ENCODE results near the gene POP7.
"Not testable (repeated sequence)": the region's sequence is repeated elsewhere in the genome, so short reads cannot be mapped to it uniquely, and the experiment has no call there.

The POP7 gene

GRCh38 chr7:100723732-100724275 is 17.9 kb downstream of the POP7 start:
- in situ Hi-C loops (cut with MboI; ENCODE audit: low sequenced_read_pairs), result no loop called here

GRCh38 chr7:100724364-100724763 is 18.4 kb downstream of the POP7 start:
- in situ Hi-C loops (cut with MboI; ENCODE audit: low sequenced_read_pairs), result not testable (repeated sequence)

GRCh38 chr7:100726996-100727761 is 21.3 kb downstream of the POP7 start:
- in situ Hi-C loops (cut with MboI; ENCODE audit: low sequenced_read_pairs), result no loop called here

GRCh38 chr7:100728196-100728595 is 22.3 kb downstream of the POP7 start:
- in situ Hi-C loops (cut with MboI; ENCODE audit: low sequenced_read_pairs), result no loop called here

GRCh38 chr7:100730136-100730800 is 24.3 kb downstream of the POP7 start:
- in situ Hi-C loops (cut with MboI; ENCODE audit: low sequenced_read_pairs), result no loop called here

- in situ Hi-C loops (cut with MboI; ENCODE audit: low sequenced_read_pairs), result no loop called here
Measured at GRCh38 chr7:100731937-100732636, 26.2 kb downstream of the POP7 start.

GRCh38 chr7:100735730-100736129 is 29.8 kb downstream of the POP7 start:
- in situ Hi-C loops (cut with MboI; ENCODE audit: low sequenced_read_pairs), result no loop called here

GRCh38 chr7:100736671-100737070 is 30.8 kb downstream of the POP7 start:
- in situ Hi-C loops (cut with MboI; ENCODE audit: low sequenced_read_pairs), result no loop called here

- in situ Hi-C loops (cut with MboI; ENCODE audit: low sequenced_read_pairs), result no loop called here
Measured at GRCh38 chr7:100739934-100740333, 34.0 kb downstream of the POP7 start.

GRCh38 chr7:100744605-100745004 is 38.7 kb downstream of the POP7 start:
- in situ Hi-C loops (cut with MboI; ENCODE audit: low sequenced_read_pairs), result no loop called here

GRCh38 chr7:100745184-100745583 is 39.3 kb downstream of the POP7 start:
- in situ Hi-C loops (cut with MboI; ENCODE audit: low sequenced_read_pairs), result no loop called here

- in situ Hi-C loops (cut with MboI; ENCODE audit: low sequenced_read_pairs), result no loop called here
Measured at GRCh38 chr7:100752994-100753393, 47.1 kb downstream of the POP7 start.

GRCh38 chr7:100753750-100754149 is 47.8 kb downstream of the POP7 start:
- in situ Hi-C loops (cut with MboI; ENCODE audit: low sequenced_read_pairs), result no loop called here

All from HL-60/S4 treated with phorbol 12-myristate 13-acetate at 8.2 ng/mL for 4 days and 3 days (cell line).